Endothelial cell of umbilical vein (primary cell): Measurements from ENCODE around the gene WRNIP1. TPM values are rescaled to one million over a fixed set of nuclear protein-coding genes. Genes with fewer than 3 reads are reported as not detected.

Experiments
- BruUV-seq: library from RNA; stranded (reverse); fragments of 400-500 nt; replicated peaks from 2 replicates; lab custom pipeline; 2021; lab: Mats Ljungman, UMichigan
- CTCF ChIA-PET: fragments of 300-600, 350-600 bp; sonication (Branson Sonifier 250); formaldehyde crosslinking; loops from one replicate; lab custom pipeline; 2021; ENCODE audit warnings: antibody characterized with exemption, inconsistent platforms; lab: Charles Lee
- POLR2A ChIA-PET: fragments of 300-600, 350-600 bp; sonication (Branson Sonifier 250); formaldehyde crosslinking; loops from one replicate; lab custom pipeline; 2021; ENCODE audit warnings: antibody characterized with exemption, inconsistent platforms; lab: Charles Lee
- DNase-seq: peaks from one replicate; pipeline ENCODE4 v3.0.0-alpha.2; 2011; ENCODE audit warnings: low read depth, low spot score
- FAIRE-seq: peaks from 2 replicates; lab custom pipeline; 2011; peaks lifted over from hg19 to GRCh38; lab: Jason Lieb, UNC
- H2AFZ ChIP-seq: 2 replicates; pipeline ENCODE4 v1.6.0; 2012; ENCODE audit warnings: low read depth, low read length, control low read depth, inconsistent platforms
- H3K27ac ChIP-seq: 2 replicates; pipeline ENCODE4 v1.5.1; 2011; ENCODE audit warnings: low read depth, mild to moderate bottlenecking, control low read depth, low read length, moderate library complexity; ENCODE audit not compliant: insufficient read depth
- H3K27me3 ChIP-seq, 2 experiments: 2 replicates each; pipeline versions ENCODE4 v1.6.0 to v1.6.1; 2011; ENCODE audit warnings: low read length in 2 of 2, mixed read lengths in 1 of 2; ENCODE audit not compliant: control insufficient read depth in 2 of 2, insufficient read depth in 2 of 2
- H3K36me3 ChIP-seq, 2 experiments: 2 replicates in 1 of 2; 3 replicates in 1 of 2; pipeline ENCODE4 v1.5.1; 2011; ENCODE audit warnings: low read length in 2 of 2, mild to moderate bottlenecking in 1 of 2, moderate library complexity in 1 of 2; ENCODE audit not compliant: control insufficient read depth in 2 of 2, insufficient read depth in 2 of 2; ENCODE audit errors: extremely low read depth in 1 of 2
- H3K4me1 ChIP-seq: 3 replicates; pipeline ENCODE4 v1.5.1; 2011; ENCODE audit warnings: mild to moderate bottlenecking, low read length; ENCODE audit not compliant: control insufficient read depth, insufficient read depth; ENCODE audit errors: extremely low read depth
- H3K4me2 ChIP-seq: 2 replicates; pipeline ENCODE4 v1.6.1; 2011; ENCODE audit warnings: low read length, control low read depth, mixed read lengths; ENCODE audit not compliant: insufficient read depth
- H3K4me3 ChIP-seq, 3 experiments: fragments of 200-600 bp in 1 of 3; sonication (generic), shearing (Covaris generic) in 1 of 3; replicated peaks in 1 of 3; 2 replicates each; pipeline ENCODE4 v1.5.1; 2011 to 2016; ENCODE audit warnings: control low read depth in 3 of 3, low read length in 3 of 3, mild to moderate bottlenecking in 2 of 3, inconsistent platforms in 1 of 3, low read depth in 1 of 3, moderate library complexity in 1 of 3; ENCODE audit not compliant: insufficient read depth in 1 of 3
- H3K79me2 ChIP-seq: 2 replicates; pipeline ENCODE4 v1.6.0; 2012; ENCODE audit warnings: low read length, inconsistent platforms; ENCODE audit not compliant: control insufficient read depth, insufficient read depth
- H3K9ac ChIP-seq: replicated peaks from 2 replicates; pipeline ENCODE3; 2011; ENCODE audit warnings: low read length, control low read depth; ENCODE audit not compliant: insufficient read depth; ENCODE audit errors: extremely low read depth
- H3K9me1 ChIP-seq: replicated peaks from 3 replicates; pipeline ENCODE4 v1.6.0; 2011; ENCODE audit warnings: mild to moderate bottlenecking, low read length; ENCODE audit not compliant: control insufficient read depth, insufficient read depth; ENCODE audit errors: extremely low read depth
- H3K9me3 ChIP-seq: replicated peaks from 2 replicates; pipeline ENCODE4 v1.5.1; 2012; ENCODE audit warnings: low read length, inconsistent platforms; ENCODE audit not compliant: control insufficient read depth, insufficient read depth
- H4K20me1 ChIP-seq: replicated peaks from 2 replicates; pipeline ENCODE3; 2011; ENCODE audit warnings: mild to moderate bottlenecking, low read length; ENCODE audit not compliant: control insufficient read depth, insufficient read depth; ENCODE audit errors: extremely low read depth
- EZH2 ChIP-seq: IDR thresholded peaks from 2 replicates; pipeline ENCODE4 v1.6.1; 2012; ENCODE audit warnings: borderline replicate concordance, low read depth, mild to moderate bottlenecking, moderate library complexity, low read length, inconsistent platforms; ENCODE audit not compliant: severe bottlenecking
- FOS ChIP-seq: IDR thresholded peaks from 2 replicates; pipeline ENCODE4 v1.6.1; 2011; ENCODE audit warnings: mild to moderate bottlenecking, low read length, moderate library complexity, borderline replicate concordance; ENCODE audit not compliant: insufficient read depth
- GATA2 ChIP-seq: IDR thresholded peaks from 2 replicates; pipeline ENCODE4 v1.7.0; 2011; ENCODE audit warnings: low read depth, mild to moderate bottlenecking, moderate library complexity, mixed read lengths, low read length; ENCODE audit not compliant: insufficient read length, insufficient read depth
- JUN ChIP-seq: IDR thresholded peaks from 2 replicates; pipeline ENCODE4 v1.6.1; 2011; ENCODE audit warnings: borderline replicate concordance, low read depth; ENCODE audit not compliant: insufficient read length, insufficient read depth
- MYC ChIP-seq: IDR thresholded peaks from one replicate; pipeline ENCODE4 v1.6.1; 2011; ENCODE audit warnings: mild to moderate bottlenecking, low read depth, low read length
- POLR2A ChIP-seq: IDR thresholded peaks from 2 replicates; pipeline ENCODE4 v1.6.1; 2012; ENCODE audit warnings: low read depth, mild to moderate bottlenecking, control low read depth, low read length
- POLR2AphosphoS5 ChIP-seq: IDR thresholded peaks from 2 replicates; pipeline ENCODE4 v1.6.1; 2012; ENCODE audit warnings: low read depth, mild to moderate bottlenecking, control low read depth, low read length, moderate library complexity; ENCODE audit not compliant: insufficient read depth
- dilution Hi-C: fragments of 300-500 bp; cut with MboI; formaldehyde crosslinking; loops from one replicate; pipeline ENCODE4 v1.15.0; 2019; ENCODE audit warnings: low sequenced_read_pairs; ENCODE audit not compliant: extremely low pct_ligation_motif_present
- intact Hi-C: fragments of 100-400 bp; cut with micrococcal nuclease; formaldehyde crosslinking; loops from one replicate; pipeline ENCODE4 v1.10.0; 2022
- polyA plus RNA-seq, 4 experiments: library from polyadenylated mRNA; depleted of rRNA in 3 of 4; stranded (reverse) in 3 of 4; unstranded in 1 of 4; fragments of >200 nt; gene quantifications; 2 replicates each; pipeline versions ENCODE4 v1.2.1 to v1.2.3, GENCODE V29; 2011 to 2012; ENCODE audit warnings: missing spikeins in 1 of 4
- total RNA-seq: library from RNA; stranded (reverse); gene quantifications from 2 replicates; pipeline ENCODE4 v1.2.3, GENCODE V29; 2021
- TF ChIP-seq, protein P1 (sequence below): IDR thresholded peaks from 2 replicates; pipeline ENCODE4 v1.6.1; 2011; ENCODE audit not compliant: insufficient read depth, insufficient read length
- TF ChIP-seq, protein P2 (sequence below), 2 donors: IDR thresholded peaks; 1 replicate in 1 of 2; 2 replicates in 1 of 2; pipeline ENCODE4 v1.5.1; 2011; ENCODE audit warnings: low read length in 2 of 2, mild to moderate bottlenecking in 2 of 2, moderate library complexity in 2 of 2, control low read depth in 1 of 2, inconsistent platforms in 1 of 2, low read depth in 1 of 2; ENCODE audit not compliant: insufficient read depth in 1 of 2; ENCODE audit errors: extremely low read depth in 1 of 2

The WRNIP1 gene
- total and polyA plus RNA-seq, 2 donors (not counting 3 experiments of a cell fraction or from before 2014, with no cell fraction given): 50.1 to 68.9 TPM

DNA sequence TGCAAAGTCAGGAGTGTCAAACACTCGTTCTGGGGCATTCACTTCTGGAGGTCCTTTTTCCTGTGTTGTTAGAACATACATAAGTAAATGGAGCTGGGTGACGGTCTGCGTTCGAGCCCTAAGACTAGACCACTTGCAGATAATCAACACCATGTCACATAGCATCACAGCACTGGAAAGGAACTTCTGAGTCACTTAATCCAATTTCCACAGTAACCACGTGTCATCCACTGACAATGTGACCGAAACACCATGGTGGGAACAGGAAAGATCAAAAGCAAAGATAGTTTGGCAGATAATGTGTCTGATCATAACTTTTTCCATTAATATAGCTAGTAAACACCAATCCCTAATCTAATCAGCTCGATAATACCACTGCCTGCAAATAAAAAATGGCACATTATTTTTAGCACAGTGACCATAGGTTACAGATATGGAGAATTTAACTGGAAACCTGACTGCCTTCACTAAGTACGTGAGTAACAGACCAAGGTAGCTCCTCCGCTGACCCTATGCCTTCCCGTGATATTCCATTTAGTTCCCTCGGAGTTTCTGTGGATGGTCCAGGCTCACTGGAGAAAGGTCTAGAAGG, 34.8 kb downstream of the WRNIP1 start:
- no peaks in the 10 kb centered on the region for H4K20me1 ChIP-seq
- BruUV-seq: no TSS peak
- dilution Hi-C loops (no loop called here), intact Hi-C loops (no loop called here)
- H3K4me2 ChIP-seq: no peak overlapping the region
- no peak overlapping the region for H3K27ac ChIP-seq
- no peak overlapping the region for H2AFZ ChIP-seq
- peak; percentile 67 for TF ChIP-seq JUN
- TF ChIP-seq, protein P1, sequence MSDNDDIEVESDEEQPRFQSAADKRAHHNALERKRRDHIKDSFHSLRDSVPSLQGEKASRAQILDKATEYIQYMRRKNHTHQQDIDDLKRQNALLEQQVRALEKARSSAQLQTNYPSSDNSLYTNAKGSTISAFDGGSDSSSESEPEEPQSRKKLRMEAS: peak; percentile 82
- no peak for TF ChIP-seq EZH2
- TF ChIP-seq, protein P2, sequence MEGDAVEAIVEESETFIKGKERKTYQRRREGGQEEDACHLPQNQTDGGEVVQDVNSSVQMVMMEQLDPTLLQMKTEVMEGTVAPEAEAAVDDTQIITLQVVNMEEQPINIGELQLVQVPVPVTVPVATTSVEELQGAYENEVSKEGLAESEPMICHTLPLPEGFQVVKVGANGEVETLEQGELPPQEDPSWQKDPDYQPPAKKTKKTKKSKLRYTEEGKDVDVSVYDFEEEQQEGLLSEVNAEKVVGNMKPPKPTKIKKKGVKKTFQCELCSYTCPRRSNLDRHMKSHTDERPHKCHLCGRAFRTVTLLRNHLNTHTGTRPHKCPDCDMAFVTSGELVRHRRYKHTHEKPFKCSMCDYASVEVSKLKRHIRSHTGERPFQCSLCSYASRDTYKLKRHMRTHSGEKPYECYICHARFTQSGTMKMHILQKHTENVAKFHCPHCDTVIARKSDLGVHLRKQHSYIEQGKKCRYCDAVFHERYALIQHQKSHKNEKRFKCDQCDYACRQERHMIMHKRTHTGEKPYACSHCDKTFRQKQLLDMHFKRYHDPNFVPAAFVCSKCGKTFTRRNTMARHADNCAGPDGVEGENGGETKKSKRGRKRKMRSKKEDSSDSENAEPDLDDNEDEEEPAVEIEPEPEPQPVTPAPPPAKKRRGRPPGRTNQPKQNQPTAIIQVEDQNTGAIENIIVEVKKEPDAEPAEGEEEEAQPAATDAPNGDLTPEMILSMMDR (IDR thresholded peaks at IDR 0.05; ENCODE audit: extremely low read depth in 1 of 2, insufficient read depth in 1 of 2, low read depth in 1 of 2, low read length in 2 of 2): no peak
- TF ChIP-seq POLR2A: no peak
- TF ChIP-seq MYC: no peak
- TF ChIP-seq GATA2: peak; percentile 58
- TF ChIP-seq FOS: no peak
- TF ChIP-seq POLR2AphosphoS5: no peak
- no peaks in the 10 kb centered on the region for H3K9me1 ChIP-seq
- peaks cover 19% of the 10 kb centered on the region for H3K4me1 ChIP-seq
- H3K36me3 ChIP-seq: no peaks in the 10 kb centered on the region
- no peaks in the 10 kb centered on the region for H3K27me3 ChIP-seq
- no peak overlapping the region for H3K4me3 ChIP-seq
- no peak overlapping the region for H3K9ac ChIP-seq
- POLR2A ChIA-PET: no interaction called here
- H3K9me3 ChIP-seq: no peaks in the 10 kb centered on the region
- no peaks in the 10 kb centered on the region for H3K79me2 ChIP-seq
- FAIRE-seq (peak; percentile 72), DNase-seq (peak; percentile 87)
- CTCF ChIA-PET: interaction anchor here (0.5 to 2.0 kb wide), 5 partner anchors 8 to 1276 kb away, joined by 3 to 12 read pairs (median 3); no protein-coding TSS in a partner anchor
